NCI-H2107 treated with DMSO at 0.1 percent for 48 hours (cell line): Measurements from ENCODE around the gene BCL7A.
"Not testable (repeated sequence)": the region's sequence is repeated elsewhere in the genome, so short reads cannot be mapped to it uniquely, and the experiment has no call there.

Source experiments
- DNase-seq: peaks from one replicate; lab custom pipeline; 2025; ENCODE audit not compliant: unreplicated experiment; lab: John Stamatoyannopoulos, UW

Gene BCL7A

GRCh38 chr12:122093098-122093883, 71.6 kb downstream of the BCL7A start:
- no peak for DNase-seq

- no peak for DNase-seq
Measured at GRCh38 chr12:122094137-122094734, 72.6 kb downstream of the BCL7A start.

GRCh38 chr12:122094735-122095631, 73.3 kb downstream of the BCL7A start:
- DNase-seq, result no peak

- no peak for DNase-seq
Measured at GRCh38 chr12:122096014-122096413, 74.3 kb downstream of the BCL7A start.

- no peak for DNase-seq
Measured at GRCh38 chr12:122096591-122097149, 75.0 kb downstream of the BCL7A start.

- no peak for DNase-seq
Measured at GRCh38 chr12:122097584-122097926, 75.9 kb downstream of the BCL7A start.

- peak; percentile 81 for DNase-seq
Measured at GRCh38 chr12:122097927-122098756, 76.5 kb downstream of the BCL7A start.

- DNase-seq, result no peak
Measured at GRCh38 chr12:122099280-122099749, 77.6 kb downstream of the BCL7A start.

GRCh38 chr12:122099856-122100255, 78.2 kb downstream of the BCL7A start:
- DNase-seq, result peak; percentile 23

GRCh38 chr12:122100568-122100967, 78.9 kb downstream of the BCL7A start:
- no peak for DNase-seq

- no peak for DNase-seq
Measured at GRCh38 chr12:122102331-122102730, 80.6 kb downstream of the BCL7A start.

- DNase-seq, result no peak
Measured at GRCh38 chr12:122104844-122105243, 83.2 kb downstream of the BCL7A start.

GRCh38 chr12:122105496-122105895, 83.8 kb downstream of the BCL7A start:
- not testable (repeated sequence) for DNase-seq

GRCh38 chr12:122106843-122107242, 85.2 kb downstream of the BCL7A start:
- DNase-seq, result peak; percentile 92

GRCh38 chr12:122107261-122107660, 85.6 kb downstream of the BCL7A start:
- DNase-seq, result no peak

GRCh38 chr12:122111089-122111641, 89.5 kb downstream of the BCL7A start:
- peak; percentile 95 for DNase-seq
